Loucy (cell line): Measurements from ENCODE around the gene HYAL3.

Source experiments
- CTCF ChIP-seq: fragments of 200-600 bp; sonication (generic); conservative IDR thresholded peaks from 2 replicates; pipeline ENCODE4 v1.5.1; 2014; ENCODE audit warnings: mild to moderate bottlenecking, antibody characterized with exemption, low read length
- EZH2phosphoT487 ChIP-seq: fragments of 200-600 bp; IDR thresholded peaks from 2 replicates; pipeline ENCODE4 v1.6.1; 2018; ENCODE audit warnings: antibody characterized with exemption, mild to moderate bottlenecking, moderate library complexity, borderline replicate concordance

DNA sequence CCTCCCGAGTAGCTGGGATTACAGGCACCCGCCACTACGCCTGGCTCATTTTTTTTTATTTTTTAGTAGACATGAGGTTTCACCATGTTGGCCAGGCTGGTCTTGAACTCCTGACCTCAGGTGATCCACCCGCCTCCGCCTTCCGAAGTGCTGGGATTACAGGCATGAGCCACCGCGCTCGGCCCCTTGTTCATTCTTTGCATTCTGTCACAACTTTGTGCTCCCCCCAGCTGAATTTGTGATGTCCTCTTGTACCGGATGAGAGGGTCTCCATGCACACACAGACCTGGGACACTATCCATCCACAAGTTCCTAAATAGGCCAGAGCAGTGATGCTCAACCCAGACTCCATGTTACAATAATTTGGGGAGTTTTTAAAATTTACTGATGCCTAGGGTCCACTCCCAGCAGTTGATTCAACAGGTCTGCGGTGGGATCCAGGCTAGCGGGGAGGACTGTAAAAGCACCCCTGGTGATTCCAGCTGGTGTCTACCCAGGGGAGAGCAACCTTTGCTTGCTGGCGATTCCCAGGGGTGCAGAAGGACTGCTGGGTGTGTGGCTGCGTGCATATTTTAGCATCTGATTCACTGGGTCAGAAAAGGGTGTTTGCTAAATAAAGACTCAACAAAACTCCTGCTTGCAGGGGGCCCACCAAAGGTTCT, 40.4 kb upstream of the HYAL3 start:
- TF ChIP-seq CTCF (no peak), EZH2phosphoT487 (no peak)
